Measurements from ENCODE around the gene TMEM271.
A peak's percentile ranks its signal among the peaks of the same experiment; 100 is the strongest.

Gene TMEM271

DNA sequence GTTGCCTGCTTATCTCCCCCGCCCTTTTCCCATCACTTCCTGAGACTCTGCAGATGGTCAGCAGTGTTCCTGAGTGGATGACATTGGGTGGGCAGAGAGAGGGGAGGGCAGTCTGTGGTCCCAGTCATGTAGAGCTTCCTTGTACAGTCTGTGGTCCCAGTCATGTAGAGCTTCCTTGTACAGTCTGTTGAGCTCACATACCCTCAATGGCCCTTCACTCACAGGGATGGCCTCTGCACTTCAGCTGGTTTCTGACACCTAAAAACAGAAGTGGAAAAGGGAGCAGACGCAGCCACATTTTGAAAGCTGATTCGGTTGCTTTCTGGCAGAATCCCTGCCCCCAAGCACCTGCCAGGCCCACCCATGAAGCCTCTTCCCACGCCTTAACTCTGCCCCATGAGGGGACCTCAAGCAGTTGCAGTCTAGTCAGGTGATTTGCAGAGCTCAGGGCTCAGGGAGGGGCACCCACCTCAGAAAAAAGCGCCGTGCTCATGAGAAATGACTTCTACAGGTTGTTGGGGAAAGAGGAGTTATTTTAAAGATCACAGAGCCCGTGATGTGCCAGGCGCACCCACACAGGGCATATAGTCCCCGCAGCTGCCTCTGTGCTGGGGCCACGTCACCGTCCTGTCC lies 3.6 kb upstream of the TMEM271 start:
- in situ Hi-C loops (cut with MboI; ENCODE audit: low pct_unique_long_range_greater_than_20kb, low sequenced_read_pairs, unreplicated experiment): no loop called here
- TF ChIP-seq, protein P1, sequence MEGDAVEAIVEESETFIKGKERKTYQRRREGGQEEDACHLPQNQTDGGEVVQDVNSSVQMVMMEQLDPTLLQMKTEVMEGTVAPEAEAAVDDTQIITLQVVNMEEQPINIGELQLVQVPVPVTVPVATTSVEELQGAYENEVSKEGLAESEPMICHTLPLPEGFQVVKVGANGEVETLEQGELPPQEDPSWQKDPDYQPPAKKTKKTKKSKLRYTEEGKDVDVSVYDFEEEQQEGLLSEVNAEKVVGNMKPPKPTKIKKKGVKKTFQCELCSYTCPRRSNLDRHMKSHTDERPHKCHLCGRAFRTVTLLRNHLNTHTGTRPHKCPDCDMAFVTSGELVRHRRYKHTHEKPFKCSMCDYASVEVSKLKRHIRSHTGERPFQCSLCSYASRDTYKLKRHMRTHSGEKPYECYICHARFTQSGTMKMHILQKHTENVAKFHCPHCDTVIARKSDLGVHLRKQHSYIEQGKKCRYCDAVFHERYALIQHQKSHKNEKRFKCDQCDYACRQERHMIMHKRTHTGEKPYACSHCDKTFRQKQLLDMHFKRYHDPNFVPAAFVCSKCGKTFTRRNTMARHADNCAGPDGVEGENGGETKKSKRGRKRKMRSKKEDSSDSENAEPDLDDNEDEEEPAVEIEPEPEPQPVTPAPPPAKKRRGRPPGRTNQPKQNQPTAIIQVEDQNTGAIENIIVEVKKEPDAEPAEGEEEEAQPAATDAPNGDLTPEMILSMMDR (IDR thresholded peaks at IDR 0.05; ENCODE audit: extremely low read depth, insufficient read depth, missing control alignments): no peak
- no peak for DNase-seq (ENCODE audit: low spot score)

DNA sequence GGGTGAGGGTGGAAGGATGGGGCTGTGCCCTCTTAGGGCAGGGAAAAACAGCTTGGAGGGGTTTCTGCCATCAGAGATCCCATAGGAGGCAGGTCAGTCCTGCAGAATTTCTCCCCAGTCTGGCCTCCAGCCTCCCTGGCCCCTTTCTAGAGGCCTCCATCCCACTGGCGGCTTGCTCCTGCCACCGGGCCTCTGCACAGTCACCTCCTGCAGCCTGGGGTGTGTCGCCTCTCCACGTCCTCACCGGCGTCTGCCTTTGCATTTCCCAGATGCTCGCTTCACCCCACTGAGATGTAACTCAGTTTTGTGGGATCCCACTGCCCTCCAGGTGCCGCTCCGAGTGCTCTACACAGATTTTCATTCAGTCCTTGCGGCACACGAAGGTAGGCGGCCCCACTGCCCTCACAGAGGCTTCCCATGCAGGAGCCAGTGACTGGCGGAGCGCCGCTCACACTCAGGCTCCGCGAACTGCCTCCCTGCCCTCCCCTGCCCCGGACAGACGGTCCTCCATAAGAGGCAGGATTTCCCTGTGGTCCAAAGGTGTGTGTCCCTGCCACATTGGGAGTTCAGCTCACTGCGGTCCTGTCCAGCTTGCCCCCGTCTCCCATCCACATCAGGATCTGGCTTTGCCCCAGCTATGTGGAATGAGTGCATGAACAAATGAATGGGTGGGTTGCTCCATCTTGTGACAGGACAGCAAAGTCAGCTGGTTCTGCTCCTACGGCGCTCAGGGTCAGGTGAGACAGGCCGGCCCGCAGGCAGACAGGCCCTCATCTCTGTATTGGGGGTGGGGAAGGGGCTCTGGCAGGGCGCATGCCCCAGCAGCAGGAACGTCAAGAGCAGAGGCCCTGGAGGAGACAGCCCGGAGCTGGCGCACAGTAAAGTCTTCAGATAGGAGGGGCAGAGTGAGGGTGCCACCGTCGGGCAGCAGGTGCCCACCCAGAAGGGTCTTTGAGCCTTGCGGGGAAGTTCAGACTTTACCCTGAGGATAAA lies 2.7 kb upstream of the TMEM271 start:
- in situ Hi-C loops (cut with MboI; ENCODE audit: low pct_unique_long_range_greater_than_20kb, low sequenced_read_pairs, unreplicated experiment): no loop called here
- no peak for DNase-seq (ENCODE audit: low spot score)
- TF ChIP-seq, protein P1 (IDR thresholded peaks at IDR 0.05; ENCODE audit: extremely low read depth, insufficient read depth, missing control alignments): no peak

DNA sequence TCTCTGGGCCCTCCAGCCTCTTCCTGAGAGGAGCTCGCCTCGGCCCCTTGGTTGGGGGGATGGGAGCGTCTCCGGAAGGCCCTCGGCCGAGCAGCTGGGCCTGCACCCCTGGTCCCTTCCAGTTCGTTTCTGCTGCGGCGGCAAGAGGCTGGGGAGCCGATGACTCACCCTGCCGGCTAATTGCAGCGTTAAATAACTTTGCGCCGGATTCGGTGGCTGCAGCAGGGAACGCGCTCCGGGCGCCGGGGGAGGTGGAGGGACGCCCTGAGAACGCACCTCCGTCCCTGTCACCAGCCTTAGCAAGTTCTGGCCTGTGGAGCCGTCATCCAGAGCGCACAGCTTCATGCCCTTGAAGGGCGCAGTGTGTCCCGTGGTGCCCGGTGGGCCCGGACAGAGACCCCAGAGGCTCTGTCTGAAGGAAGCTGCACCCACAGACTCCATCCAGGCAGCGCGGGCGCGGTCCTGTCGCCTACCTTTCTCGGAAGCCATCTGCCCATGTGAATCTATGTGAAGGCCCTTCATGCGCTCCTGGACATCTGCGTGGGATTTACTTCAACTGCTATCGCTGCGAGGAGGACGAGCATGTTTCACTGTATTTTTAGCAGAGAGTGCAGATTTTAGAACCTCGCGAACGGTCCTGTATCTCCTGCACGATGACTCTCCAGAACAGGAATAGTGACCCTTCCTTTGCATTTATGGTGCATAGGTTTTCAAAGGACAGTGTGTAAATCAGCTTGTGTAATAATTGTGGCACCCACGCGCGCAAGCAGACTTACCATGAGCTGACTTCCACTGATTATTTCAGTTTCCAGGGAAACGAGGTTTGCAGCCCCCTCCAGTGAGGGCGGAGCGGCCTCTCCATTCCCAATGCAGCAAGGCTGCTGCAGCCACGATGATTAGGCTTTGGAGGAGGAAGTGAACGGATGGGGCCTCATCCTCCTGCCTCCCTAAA lies 1.7 kb upstream of the TMEM271 start:
- in situ Hi-C loops (cut with MboI; ENCODE audit: low pct_unique_long_range_greater_than_20kb, low sequenced_read_pairs, unreplicated experiment): no loop called here
- TF ChIP-seq, protein P1 (IDR thresholded peaks at IDR 0.05; ENCODE audit: extremely low read depth, insufficient read depth, missing control alignments): no peak
- DNase-seq (ENCODE audit: low spot score): no peak

DNA sequence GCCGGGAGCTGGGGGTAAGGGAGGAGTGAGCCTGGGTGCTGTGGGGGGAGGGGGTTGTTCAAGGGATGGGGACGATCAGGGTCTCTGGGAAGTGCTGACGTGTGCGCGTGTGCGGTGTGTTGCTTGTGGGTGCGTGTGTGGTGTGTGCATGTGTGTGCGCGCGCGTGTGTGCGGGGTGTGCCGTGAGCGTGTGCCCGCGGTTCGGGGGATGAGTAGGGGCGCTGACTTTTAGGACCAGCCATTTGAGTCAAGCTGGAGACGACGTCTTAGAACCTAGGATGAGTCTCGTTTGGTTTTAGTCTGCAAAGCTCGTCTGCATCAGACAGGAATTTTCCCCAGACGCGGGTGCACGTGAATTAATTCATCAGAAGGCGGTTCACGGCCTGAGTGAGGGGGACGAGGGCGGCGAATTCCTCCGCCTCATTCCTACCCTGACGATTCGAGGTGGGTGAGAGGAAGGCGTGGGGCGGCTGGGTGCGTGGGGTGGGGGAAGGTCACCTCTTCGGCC lies 950 bp upstream of the TMEM271 start:
- DNase-seq (ENCODE audit: low spot score): no peak
- TF ChIP-seq, protein P1 (IDR thresholded peaks at IDR 0.05; ENCODE audit: extremely low read depth, insufficient read depth, missing control alignments): no peak

DNA sequence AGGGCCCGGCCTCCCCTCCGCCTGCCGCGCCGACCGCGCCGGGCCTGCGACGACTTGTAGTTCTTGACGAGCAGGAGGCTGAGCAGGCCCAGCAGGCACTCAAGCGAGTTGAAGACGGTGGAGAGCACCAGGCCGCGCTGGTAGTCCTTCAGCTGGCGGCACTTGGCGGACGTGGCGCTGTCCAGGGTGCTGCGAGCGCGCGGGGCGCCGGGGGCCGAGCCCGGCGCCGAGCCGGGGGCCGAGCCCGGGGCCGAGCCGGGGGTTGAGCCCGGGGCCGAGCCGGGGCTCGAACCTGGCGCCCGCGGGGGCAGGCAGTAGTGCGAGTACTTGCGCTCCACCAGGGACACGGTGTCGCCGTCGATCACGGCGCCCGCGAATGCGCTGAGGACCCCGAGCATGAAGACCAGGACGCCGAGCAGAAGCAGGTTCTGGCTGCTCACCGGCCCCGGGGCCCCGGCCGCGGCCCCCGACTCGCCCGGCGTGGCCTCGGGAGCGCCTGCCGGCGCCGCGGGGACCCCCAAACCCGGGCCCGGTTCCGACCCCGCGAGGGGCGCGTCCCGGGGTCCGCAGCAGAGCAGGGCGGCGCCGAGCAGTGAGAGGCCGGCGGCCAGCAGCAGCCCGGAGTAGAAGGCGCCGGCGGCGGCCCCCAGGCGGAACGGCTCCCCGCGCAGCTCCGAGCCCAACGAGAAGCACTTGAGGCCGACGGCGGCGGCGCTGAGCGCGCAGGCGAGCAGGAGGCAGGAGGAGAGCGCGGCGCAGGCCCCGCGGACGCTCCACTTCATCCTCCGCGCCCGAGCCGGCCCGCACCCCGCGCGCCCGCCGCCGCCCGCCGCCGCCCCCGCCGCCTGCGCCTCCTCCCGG lies 584 bp downstream of the TMEM271 start:
- peak; percentile 51 for DNase-seq (ENCODE audit: low spot score)
- TF ChIP-seq, protein P1 (IDR thresholded peaks at IDR 0.05; ENCODE audit: extremely low read depth, insufficient read depth, missing control alignments): no peak

More for the DNA sequence above, 950 bp upstream of the TMEM271 start:
- in situ Hi-C loops (cut with MboI; ENCODE audit: low pct_unique_long_range_greater_than_20kb, low sequenced_read_pairs, unreplicated experiment): no loop called here

More for the DNA sequence above, 584 bp downstream of the TMEM271 start:
- in situ Hi-C loops (cut with MboI; ENCODE audit: low pct_unique_long_range_greater_than_20kb, low sequenced_read_pairs, unreplicated experiment): no loop called here
